CMK (cell line): ENCODE data around the gene ARID1B.

Source experiments
- DNase-seq: peaks from one replicate; pipeline ENCODE4 v3.0.0-alpha.2; 2010; ENCODE audit warnings: low read depth

ARID1B gene

DNA sequence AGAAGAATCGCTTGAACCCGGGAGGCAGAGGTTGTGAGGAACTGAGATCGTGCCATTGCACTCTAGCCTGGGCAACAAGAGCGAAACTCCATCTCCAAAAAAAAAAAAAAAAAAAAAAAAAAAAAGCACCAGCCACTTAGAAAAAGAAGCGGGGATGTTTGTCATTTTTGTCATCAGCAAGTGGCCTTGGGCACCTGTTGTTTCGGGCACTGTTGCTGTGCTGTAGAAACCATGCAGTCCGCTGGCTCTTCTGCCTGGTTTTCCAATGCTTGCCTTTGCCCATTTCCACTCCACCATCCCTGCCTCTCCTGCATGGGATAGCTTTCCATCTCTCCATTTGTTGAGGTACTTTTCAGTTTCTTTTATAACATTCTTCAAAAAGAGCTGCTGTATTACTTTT lies 129.3 kb downstream of the ARID1B start:
- no peak for DNase-seq

DNA sequence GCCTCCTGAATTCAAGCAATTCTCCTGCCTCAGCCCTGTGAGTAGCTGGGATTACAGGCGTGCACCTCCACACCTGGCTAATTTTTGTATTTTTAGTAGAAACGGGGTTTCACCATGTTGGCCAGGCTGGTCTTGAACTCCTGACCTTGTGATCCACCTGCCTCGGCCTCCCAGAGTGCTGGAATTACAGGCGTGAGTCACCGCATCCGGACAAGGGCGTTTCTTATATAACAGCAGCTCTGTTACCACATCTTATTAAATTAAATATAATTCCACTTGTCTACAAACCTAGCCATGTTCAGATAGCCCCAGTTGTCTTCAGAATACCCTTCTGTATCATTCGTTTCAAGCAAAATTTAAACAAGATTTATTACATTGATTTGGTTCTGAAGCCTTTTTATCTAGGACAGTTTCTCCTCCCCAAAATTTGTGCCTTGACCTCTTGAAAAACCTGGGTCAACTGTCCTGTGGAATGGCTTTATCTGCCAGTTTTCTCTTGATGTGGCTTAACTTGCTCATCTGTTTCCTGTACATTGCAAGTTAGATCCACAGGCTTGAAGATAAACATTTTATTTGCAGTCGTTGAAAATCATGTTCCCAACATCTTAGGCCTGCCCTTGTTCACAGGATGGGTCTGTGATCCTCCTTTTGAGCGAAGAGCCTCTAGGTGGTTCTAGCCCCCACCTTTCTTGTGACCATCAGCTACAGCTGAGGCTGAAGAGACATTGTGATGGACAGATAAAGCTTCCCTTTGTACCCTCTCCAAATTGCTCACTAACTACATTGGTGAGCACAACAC lies 132.2 kb downstream of the ARID1B start:
- DNase-seq, result no peak

DNA sequence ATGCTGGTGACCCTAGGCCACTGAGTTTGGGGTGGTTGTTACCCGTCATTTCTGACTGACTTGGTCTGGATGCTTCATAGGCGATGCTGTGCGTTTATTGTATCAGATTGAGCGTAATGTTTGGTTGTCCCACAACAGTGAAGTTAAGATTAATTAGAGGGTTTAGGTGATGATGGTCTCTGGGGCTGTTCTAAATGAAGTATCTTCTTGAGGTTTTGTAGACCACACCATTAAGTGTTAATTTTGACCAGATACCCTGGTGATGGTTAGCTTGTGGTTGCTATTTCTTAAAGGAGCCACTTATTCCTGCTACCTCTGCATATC lies 132.8 kb downstream of the ARID1B start:
- DNase-seq, result no peak

DNA sequence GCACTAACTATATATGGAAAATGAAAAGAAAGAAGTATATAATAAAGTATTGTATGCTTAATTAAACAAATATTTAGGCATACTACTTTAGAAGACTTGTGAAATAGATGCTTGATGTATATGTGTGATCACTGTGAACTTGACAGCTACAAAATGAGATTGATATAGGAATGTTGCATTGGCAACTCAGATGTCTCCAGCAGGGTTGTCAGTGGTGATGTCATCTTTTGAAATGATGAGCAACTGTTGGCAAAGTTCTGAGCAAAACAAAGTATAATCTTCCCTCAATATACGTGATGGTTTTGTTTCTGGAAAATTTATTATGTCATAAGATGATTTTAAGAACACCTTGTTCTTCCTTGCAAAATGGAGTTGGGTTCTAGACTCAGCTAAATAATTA lies 133.8 kb downstream of the ARID1B start:
- no peak for DNase-seq

DNA sequence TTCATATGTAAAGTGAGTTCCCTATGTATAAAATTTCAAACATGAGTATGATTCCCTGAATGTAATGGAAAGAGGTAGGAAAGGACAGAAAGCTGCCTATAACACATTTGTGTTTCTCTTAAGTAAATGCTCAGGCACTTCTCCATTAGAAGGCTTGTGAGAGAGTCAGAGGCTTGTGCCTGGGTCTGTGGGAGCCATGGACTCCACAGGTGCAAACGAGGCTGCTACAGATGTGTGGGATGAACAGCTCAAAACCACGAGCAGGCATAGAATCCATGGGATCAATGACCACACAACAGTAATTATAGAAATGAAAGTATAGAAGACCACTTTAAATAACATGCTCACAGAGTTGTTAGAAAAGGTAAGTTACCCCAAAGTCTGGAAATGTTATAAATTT lies 134.4 kb downstream of the ARID1B start:
- no peak for DNase-seq

DNA sequence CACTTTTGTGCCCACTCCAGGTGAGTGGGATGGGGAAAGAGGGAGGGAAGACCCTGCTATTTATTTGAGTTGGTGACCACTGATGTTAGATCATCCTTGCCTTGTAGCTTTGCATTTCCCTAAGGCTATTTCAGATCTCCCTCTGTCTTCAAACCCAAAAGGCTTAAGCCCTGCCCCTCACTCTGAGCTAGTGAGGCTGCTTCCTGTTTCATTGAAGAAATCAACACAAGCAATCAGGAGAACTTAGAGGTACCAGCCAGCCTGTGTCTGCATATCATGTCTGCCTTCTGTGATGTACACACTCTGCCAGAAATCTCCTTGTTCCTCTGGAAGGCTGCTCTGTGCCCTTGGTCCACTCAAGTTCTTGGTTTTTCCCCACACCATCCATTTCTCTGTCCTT lies 135.3 kb downstream of the ARID1B start:
- peak; percentile 9 for DNase-seq

- no peak for DNase-seq
Measured at GRCh38 chr6:156914181-156914580, 137.0 kb downstream of the ARID1B start.

DNA sequence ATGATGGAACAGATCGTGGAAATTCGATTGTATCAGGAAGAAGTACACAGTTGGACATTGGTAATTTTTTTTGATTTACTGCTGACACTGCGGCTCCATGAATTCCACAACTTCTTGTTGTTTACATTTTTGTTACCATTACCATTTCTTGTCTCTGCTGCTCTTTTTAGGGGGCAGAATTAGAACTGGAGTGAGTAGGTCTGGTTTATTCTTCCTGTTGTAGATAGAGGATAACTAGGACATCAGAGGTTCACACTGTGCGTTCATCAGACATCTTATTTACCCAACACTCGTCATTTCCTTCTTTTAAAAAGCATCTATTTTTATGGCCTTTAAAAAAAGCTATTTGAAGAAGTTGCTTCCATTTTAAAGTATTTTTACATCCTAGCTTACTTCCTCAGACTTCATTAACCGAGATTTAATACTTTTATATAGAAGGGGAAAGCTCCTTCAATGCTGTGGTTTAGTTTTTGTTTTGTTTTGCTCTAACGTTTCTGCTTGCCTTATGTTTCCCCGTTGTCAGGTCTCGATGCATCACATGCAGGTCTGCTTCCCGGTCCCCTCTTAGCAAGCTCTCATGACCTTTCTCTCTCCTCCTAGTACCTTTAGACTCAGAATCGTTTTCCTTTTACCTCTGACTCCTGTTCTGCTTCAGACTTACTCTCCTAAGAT lies 139.1 kb downstream of the ARID1B start:
- no peak for DNase-seq

DNA sequence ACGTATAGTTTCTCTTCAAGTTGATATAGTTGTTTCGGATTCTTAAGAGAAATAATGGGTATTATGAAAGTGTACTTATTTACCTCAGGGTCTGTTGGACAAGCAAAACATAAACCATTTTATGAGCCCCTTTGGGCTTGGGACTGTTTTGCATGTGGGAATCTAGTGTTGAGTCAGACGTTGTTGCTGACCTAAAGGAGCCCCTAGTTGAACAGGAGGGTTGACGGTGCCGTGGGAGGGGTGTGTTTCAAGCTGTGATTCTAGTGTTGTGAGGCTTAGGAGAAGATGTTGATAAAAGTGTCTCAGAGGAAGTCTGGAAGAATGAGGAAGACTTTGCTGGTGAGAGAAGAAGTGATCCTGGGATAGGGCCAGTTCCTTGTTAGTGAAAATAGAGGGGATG lies 140.0 kb downstream of the ARID1B start:
- DNase-seq, result no peak

- DNase-seq, result no peak
Measured at GRCh38 chr6:156918647-156919046, 141.5 kb downstream of the ARID1B start.

- DNase-seq, result no peak
Measured at GRCh38 chr6:156919370-156919769, 142.2 kb downstream of the ARID1B start.

DNA sequence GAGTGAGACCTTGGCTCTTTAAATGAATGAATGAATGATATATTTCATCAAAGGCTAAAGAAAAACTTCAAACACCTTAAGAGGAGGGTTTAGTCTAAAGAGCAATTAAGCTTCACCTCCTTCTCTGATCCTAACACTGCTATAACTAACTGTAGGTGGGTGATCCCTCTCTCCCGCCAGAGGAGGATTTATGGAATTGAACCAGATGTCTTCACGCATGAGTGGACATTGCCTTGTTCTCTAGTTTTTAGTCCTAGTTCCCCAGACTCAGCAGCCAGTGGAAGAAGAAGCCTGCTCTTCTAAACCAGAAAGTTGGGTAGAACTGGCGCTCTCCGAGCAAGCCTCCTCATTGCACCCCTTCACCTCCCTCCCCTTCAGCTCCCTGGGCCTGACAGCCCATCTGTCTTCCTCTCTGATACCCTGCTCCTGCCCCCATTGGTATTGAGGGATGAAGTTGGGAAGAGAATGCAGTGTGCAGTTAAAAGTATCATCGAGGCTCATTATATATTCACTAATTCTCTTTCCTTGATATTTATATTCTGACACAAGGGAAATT lies 142.7 kb downstream of the ARID1B start:
- no peak for DNase-seq

GRCh38 chr6:156924246-156924645 lies 147.1 kb downstream of the ARID1B start:
- no peak for DNase-seq

GRCh38 chr6:156925026-156925425 lies 147.8 kb downstream of the ARID1B start:
- DNase-seq, result no peak

- no peak for DNase-seq
Measured at GRCh38 chr6:156925718-156926607, 148.8 kb downstream of the ARID1B start.

DNA sequence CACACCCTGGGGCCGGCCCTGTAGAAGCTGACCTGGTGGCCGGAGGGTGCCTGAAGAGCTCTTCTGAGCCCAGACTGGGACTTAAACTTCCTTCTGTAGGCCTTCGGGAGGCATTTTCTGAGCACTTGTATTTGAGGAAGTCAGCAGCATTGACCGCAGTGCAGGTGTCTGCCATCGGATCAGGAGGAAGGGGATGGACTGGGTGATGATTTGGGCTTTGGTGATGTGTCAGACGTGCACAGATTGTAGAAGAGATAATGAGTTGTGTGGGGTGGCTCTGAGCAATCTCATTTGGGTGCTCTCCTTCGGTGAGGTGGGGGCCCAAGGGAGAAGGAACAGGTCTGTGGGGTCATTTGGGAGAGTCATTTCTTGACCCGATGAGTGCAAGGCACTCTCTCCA lies 150.9 kb downstream of the ARID1B start:
- no peak for DNase-seq

GRCh38 chr6:156928972-156929371 lies 151.8 kb downstream of the ARID1B start:
- DNase-seq, result no peak

GRCh38 chr6:156931283-156931682 lies 154.1 kb downstream of the ARID1B start:
- DNase-seq, result no peak

GRCh38 chr6:156933201-156934068 lies 156.3 kb downstream of the ARID1B start:
- DNase-seq, result no peak

DNA sequence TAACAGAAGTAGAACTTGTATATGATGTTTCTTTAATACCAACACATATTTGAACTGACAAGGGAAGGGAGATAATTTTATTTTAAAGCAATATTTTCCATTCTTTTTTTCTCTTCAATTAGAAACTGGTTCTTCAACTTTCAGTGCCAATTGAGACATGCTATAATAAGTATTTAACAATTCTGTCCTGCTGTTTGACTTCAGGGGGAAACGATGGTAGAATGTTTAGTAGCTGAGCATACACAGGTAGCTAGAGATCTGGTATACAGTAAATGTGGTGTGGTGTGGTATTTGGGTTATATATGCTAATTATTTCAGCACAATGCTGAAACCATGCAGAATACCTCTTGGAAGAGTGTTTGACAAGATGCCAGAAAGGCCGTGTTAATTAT lies 156.9 kb downstream of the ARID1B start:
- DNase-seq, result no peak

GRCh38 chr6:156935000-156935399 lies 157.8 kb downstream of the ARID1B start:
- DNase-seq, result no peak

- no peak for DNase-seq
Measured at GRCh38 chr6:156938143-156938542, 161.0 kb downstream of the ARID1B start.
